CD4-positive, alpha-beta T cell treated with Interleukin-21 for 1 hour (primary cell): Measurements from ENCODE around the gene CIB4.

ENCODE experiments used
- DNase-seq: peaks from one replicate; pipeline ENCODE4 v3.0.0-alpha.2; 2020

The CIB4 gene

GRCh38 chr2:26540961-26541360 lies 100.2 kb downstream of the CIB4 start:
- DNase-seq, result no peak

GRCh38 chr2:26540306-26540705 lies 100.9 kb downstream of the CIB4 start:
- no peak for DNase-seq

- no peak for DNase-seq
Measured at GRCh38 chr2:26537826-26538475, 103.2 kb downstream of the CIB4 start.

- no peak for DNase-seq
Measured at GRCh38 chr2:26537069-26537825, 103.9 kb downstream of the CIB4 start.

- no peak for DNase-seq
Measured at GRCh38 chr2:26536371-26537068, 104.6 kb downstream of the CIB4 start.

- no peak for DNase-seq
Measured at GRCh38 chr2:26535663-26536275, 105.4 kb downstream of the CIB4 start.

- DNase-seq, result no peak
Measured at GRCh38 chr2:26534865-26535662, 106.1 kb downstream of the CIB4 start.

GRCh38 chr2:26534098-26534864 lies 106.9 kb downstream of the CIB4 start:
- no peak for DNase-seq

GRCh38 chr2:26533661-26534060 lies 107.5 kb downstream of the CIB4 start:
- DNase-seq, result no peak

GRCh38 chr2:26532301-26533250 lies 108.6 kb downstream of the CIB4 start:
- DNase-seq, result no peak
